Tibial nerve (tissue), 4 donors: ENCODE measurements around the gene UNKL. TPM values are rescaled to one million over a fixed set of nuclear protein-coding genes. Genes with fewer than 3 reads are reported as not detected.

Experiments used
- DNase-seq, 2 donors: peaks; one replicate each; pipeline ENCODE4 v3.0.0-alpha.2; 2019; ENCODE audit warnings: low spot score in 2 of 2
- H3K27ac ChIP-seq, 4 donors: fragments of 200-600 bp; sonication (generic) in 3 of 4; one replicate each; pipeline ENCODE4 v1.5.1; 2017 to 2019; ENCODE audit warnings: mild to moderate bottlenecking in 1 of 4
- H3K27me3 ChIP-seq, 2 donors: fragments of 200-600 bp; sonication (generic) in 1 of 2; one replicate each; pipeline versions ENCODE4 v1.5.1 to v1.6.0; 2017 to 2019
- H3K36me3 ChIP-seq, 3 donors: fragments of 200-600 bp; sonication (generic); one replicate each; pipeline ENCODE4 v1.5.1; 2018 to 2019
- H3K4me1 ChIP-seq, 4 donors: fragments of 200-600 bp; sonication (generic) in 3 of 4; one replicate each; pipeline ENCODE4 v1.5.1; 2017 to 2019
- H3K4me3 ChIP-seq, 4 donors: fragments of 200-600 bp; sonication (generic) in 3 of 4; one replicate each; pipeline ENCODE4 v1.5.1; 2017 to 2019; ENCODE audit warnings: mild to moderate bottlenecking in 1 of 4, moderate library complexity in 1 of 4
- H3K9me3 ChIP-seq, 4 donors: fragments of 200-600 bp; sonication (generic) in 3 of 4; one replicate each; pipeline ENCODE4 v1.5.1; 2017 to 2019
- EP300 ChIP-seq, 2 donors: sonication (generic); formaldehyde crosslinking; IDR thresholded peaks; one replicate each; pipeline ENCODE4 v1.6.1; 2017; ENCODE audit warnings: antibody characterized with exemption in 2 of 2, mild to moderate bottlenecking in 1 of 2
- POLR2A ChIP-seq, 2 donors: fragments of 450-650 bp; IDR thresholded peaks; one replicate each; pipeline ENCODE4 v1.6.1; 2017; ENCODE audit warnings: antibody characterized with exemption in 2 of 2, mild to moderate bottlenecking in 2 of 2, moderate library complexity in 2 of 2
- WGBS, 2 donors: methylation state at CpG; one replicate each; pipeline ENCODE4 v1.1.5; 2018; 5-methylcytosine and 5-hydroxymethylcytosine counted together
- total RNA-seq, 4 donors: library from RNA; depleted of rRNA; stranded (reverse); fragments of >200 nt; gene quantifications; one replicate each; pipeline ENCODE4 v1.1.0, GENCODE V29; 2016
- TF ChIP-seq, protein P1 (sequence below), 5 experiments: fragments of 200-600 bp in 3 of 5; fragments of 450-650 bp in 2 of 5; sonication (generic) in 3 of 5; IDR thresholded peaks; one replicate each; pipeline ENCODE4 v1.5.1; 2016 to 2019; ENCODE audit warnings: antibody characterized with exemption in 5 of 5, mild to moderate bottlenecking in 3 of 5, moderate library complexity in 2 of 5

The UNKL gene
- total RNA-seq, 4 donors from 2014 or later: 34.3 to 70.5 (median 45.0) TPM

DNA sequence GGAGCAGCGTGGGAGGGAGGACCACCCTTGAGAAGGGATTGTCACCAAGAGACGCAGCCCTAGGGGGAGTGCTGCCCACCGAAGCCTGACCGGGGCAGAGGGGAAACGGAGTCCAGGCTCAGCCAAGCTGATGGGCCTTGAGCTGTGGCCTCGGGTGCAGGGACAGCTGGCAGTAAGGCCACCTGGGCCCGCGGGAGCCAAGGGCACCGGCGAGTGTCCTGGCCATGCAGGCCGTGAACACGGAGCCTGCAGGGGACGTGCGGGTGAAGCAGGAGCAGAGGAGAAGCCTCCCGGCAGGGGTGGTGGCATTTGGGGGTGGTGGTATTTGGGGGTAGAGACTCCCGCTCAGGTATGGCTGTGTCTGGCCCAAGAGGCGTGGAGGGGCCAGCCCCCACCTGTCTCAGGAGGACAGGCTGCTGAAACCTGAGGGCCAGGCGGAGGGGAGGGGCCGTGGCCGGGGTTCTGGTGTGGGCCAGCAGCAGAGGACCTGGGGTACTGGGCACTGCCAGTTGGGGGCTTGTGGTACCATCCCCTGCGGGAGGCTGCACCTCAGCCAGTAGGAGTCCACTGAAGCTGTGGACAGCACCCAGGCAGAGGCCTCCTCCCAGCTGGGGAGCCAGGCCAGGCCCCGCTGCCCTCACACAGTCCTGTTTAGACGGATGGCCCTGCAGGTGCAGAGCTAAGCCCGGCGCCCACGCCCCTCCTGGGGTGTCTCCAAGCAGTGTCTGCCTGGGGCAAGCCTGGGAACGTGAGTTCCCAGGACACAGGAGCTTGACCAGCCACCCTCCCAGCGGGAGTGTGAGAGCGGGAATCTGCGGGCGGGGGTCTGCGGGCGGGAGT, 58.2 kb downstream of the UNKL start:
- Histone ChIP-seq H3K4me3 (no peak overlapping the region), H3K27me3 (no peaks in the 10 kb centered on the region), H3K4me1 (peaks cover 0 to 41% (median 17%) of the 10 kb centered on the region in 4 donors), H3K36me3 (peaks cover 0 to 36% (median 0%) of the 10 kb centered on the region in 3 donors), H3K9me3 (no peaks in the 10 kb centered on the region), H3K27ac (no peak overlapping the region)
- no peak for DNase-seq
- TF ChIP-seq, protein P1, sequence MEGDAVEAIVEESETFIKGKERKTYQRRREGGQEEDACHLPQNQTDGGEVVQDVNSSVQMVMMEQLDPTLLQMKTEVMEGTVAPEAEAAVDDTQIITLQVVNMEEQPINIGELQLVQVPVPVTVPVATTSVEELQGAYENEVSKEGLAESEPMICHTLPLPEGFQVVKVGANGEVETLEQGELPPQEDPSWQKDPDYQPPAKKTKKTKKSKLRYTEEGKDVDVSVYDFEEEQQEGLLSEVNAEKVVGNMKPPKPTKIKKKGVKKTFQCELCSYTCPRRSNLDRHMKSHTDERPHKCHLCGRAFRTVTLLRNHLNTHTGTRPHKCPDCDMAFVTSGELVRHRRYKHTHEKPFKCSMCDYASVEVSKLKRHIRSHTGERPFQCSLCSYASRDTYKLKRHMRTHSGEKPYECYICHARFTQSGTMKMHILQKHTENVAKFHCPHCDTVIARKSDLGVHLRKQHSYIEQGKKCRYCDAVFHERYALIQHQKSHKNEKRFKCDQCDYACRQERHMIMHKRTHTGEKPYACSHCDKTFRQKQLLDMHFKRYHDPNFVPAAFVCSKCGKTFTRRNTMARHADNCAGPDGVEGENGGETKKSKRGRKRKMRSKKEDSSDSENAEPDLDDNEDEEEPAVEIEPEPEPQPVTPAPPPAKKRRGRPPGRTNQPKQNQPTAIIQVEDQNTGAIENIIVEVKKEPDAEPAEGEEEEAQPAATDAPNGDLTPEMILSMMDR (IDR thresholded peaks at IDR 0.05): no peak
- TF ChIP-seq EP300 (IDR thresholded peaks at IDR 0.05) (no peak), POLR2A (IDR thresholded peaks at IDR 0.05) (no peak)
- WGBS, 2 donors: 79 to 81% methylated on average over 18 to 32 of the region's 33 CpGs

GRCh38 chr16:1355591-1355990, 58.9 kb downstream of the UNKL start:
- TF ChIP-seq, protein P1 (IDR thresholded peaks at IDR 0.05): no peak
- TF ChIP-seq EP300 (IDR thresholded peaks at IDR 0.05) (no peak), POLR2A (IDR thresholded peaks at IDR 0.05) (no peak)
- Histone ChIP-seq H3K36me3 (peaks cover 0 to 29% (median 0%) of the 10 kb centered on the region in 3 donors), H3K9me3 (no peaks in the 10 kb centered on the region), H3K27me3 (no peaks in the 10 kb centered on the region), H3K27ac (no peak overlapping the region), H3K4me3 (no peak overlapping the region), H3K4me1 (peaks cover 0 to 48% (median 23%) of the 10 kb centered on the region in 4 donors)
- WGBS, 2 donors: 85 to 89% methylated on average over 10 to 15 of the region's 15 CpGs
- DNase-seq: no peak

GRCh38 chr16:1354815-1355540, 59.5 kb downstream of the UNKL start:
- 86 to 87% methylated on average over 46 to 48 of the region's 49 CpGs for WGBS, 2 donors
- Histone ChIP-seq H3K4me1 (peaks cover 0 to 54% (median 27%) of the 10 kb centered on the region in 4 donors), H3K4me3 (no peak overlapping the region), H3K27ac (no peak overlapping the region), H3K9me3 (no peaks in the 10 kb centered on the region), H3K36me3 (peaks cover 0 to 29% (median 0%) of the 10 kb centered on the region in 3 donors), H3K27me3 (no peaks in the 10 kb centered on the region)
- TF ChIP-seq POLR2A (IDR thresholded peaks at IDR 0.05): no peak
- TF ChIP-seq, protein P1 (IDR thresholded peaks at IDR 0.05): no peak
- no peak for DNase-seq

- H3K36me3 ChIP-seq: peaks cover 0 to 34% (median 0%) of the 10 kb centered on the region in 3 donors
- WGBS, 2 donors: 1% methylated on average over 25 to 69 of the region's 98 CpGs
Measured at GRCh38 chr16:1351582-1352362, 62.7 kb downstream of the UNKL start, which contains the start of the genes GNPTG and TSR3. GNPTG (plus strand) TSS chr16:1351931; CDS start chr16:1351966, 35 bp downstream. TSR3 (minus strand) TSS chr16:1351878; CDS start chr16:1351804, 74 bp downstream.

More at GRCh38 chr16:1351582-1352362, 62.7 kb downstream of the UNKL start, which contains the start of the genes GNPTG and TSR3:
- TF ChIP-seq, protein P1 (IDR thresholded peaks at IDR 0.05): peak in 1 of 5 experiments; percentile 56
- TF ChIP-seq EP300 (IDR thresholded peaks at IDR 0.05) (peak in 1 of 2 donors; percentile 94), POLR2A (IDR thresholded peaks at IDR 0.05) (peak; percentile 54 to 69)
- Histone ChIP-seq H3K4me1 (peaks cover 0 to 56% (median 27%) of the 10 kb centered on the region in 4 donors), H3K27ac (peak within 1 kb of the TSS; percentile 28 to 85 (median 62)), H3K9me3 (no peaks in the 10 kb centered on the region), H3K27me3 (no peaks in the 10 kb centered on the region), H3K4me3 (peak within 1 kb of the TSS; percentile 90 to 97 (median 94))
- DNase-seq: peak; percentile 64 to 70
